Liver (tissue), 9 donors: ENCODE results near the gene NEK10. TPM values are rescaled to one million over a fixed set of nuclear protein-coding genes. Genes with fewer than 3 reads are reported as not detected.

ENCODE experiments used
- DNase-seq: peaks from one replicate; pipeline ENCODE4 v3.0.0-alpha.2; 2017; ENCODE audit warnings: low spot score
- H3K27ac ChIP-seq, 2 donors: one replicate each; pipeline ENCODE4 v1.7.0; 2013; ENCODE audit warnings: inconsistent platforms in 2 of 2, low read length in 2 of 2, control low read depth in 1 of 2, low read depth in 1 of 2, mild to moderate bottlenecking in 1 of 2
- H3K27me3 ChIP-seq, 4 donors: one replicate each; pipeline versions ENCODE4 v1.6.1 to v1.7.0; 2013; ENCODE audit warnings: low read length in 3 of 4, inconsistent platforms in 1 of 4, mild to moderate bottlenecking in 1 of 4, moderate library complexity in 1 of 4; ENCODE audit not compliant: control insufficient read depth in 4 of 4, insufficient read depth in 4 of 4
- H3K36me3 ChIP-seq, 4 donors: one replicate each; pipeline versions ENCODE4 v1.6.1 to v1.7.0; 2013; ENCODE audit warnings: low read length in 3 of 4, mild to moderate bottlenecking in 3 of 4, low read depth in 1 of 4, moderate library complexity in 1 of 4; ENCODE audit not compliant: control insufficient read depth in 4 of 4, insufficient read depth in 3 of 4
- H3K4me1 ChIP-seq, 4 donors: one replicate each; pipeline versions ENCODE4 v1.6.1 to v1.7.0; 2013; ENCODE audit warnings: low read length in 3 of 4, mild to moderate bottlenecking in 3 of 4, moderate library complexity in 1 of 4; ENCODE audit not compliant: control insufficient read depth in 4 of 4, insufficient read depth in 4 of 4
- H3K4me3 ChIP-seq, 3 donors: one replicate each; pipeline versions ENCODE4 v1.6.1 to v1.7.0; 2013; ENCODE audit warnings: low read length in 3 of 3, control low read depth in 1 of 3, low read depth in 1 of 3, mild to moderate bottlenecking in 1 of 3
- H3K9ac ChIP-seq, 2 donors: one replicate each; pipeline ENCODE4 v1.7.0; 2013; ENCODE audit warnings: low read length in 2 of 2, mild to moderate bottlenecking in 2 of 2, moderate library complexity in 2 of 2, control low read depth in 1 of 2, low read depth in 1 of 2
- H3K9me3 ChIP-seq, 4 donors: one replicate each; pipeline versions ENCODE4 v1.6.1 to v1.7.0; 2013; ENCODE audit warnings: low read length in 3 of 4; ENCODE audit not compliant: control insufficient read depth in 4 of 4
- ATF3 ChIP-seq: IDR thresholded peaks from 2 replicates; pipeline ENCODE4 v1.6.1; 2016; ENCODE audit warnings: antibody characterized with exemption
- CTCF ChIP-seq: fragments of 150-350 bp; IDR thresholded peaks from 2 replicates; pipeline ENCODE4 v1.5.1; 2017; ENCODE audit warnings: improper control_type of control experiment, low read depth, low read length; ENCODE audit not compliant: missing input control
- EGR1 ChIP-seq, 2 donors: IDR thresholded peaks; 2 replicates each; pipeline ENCODE4 v1.6.1; 2016 to 2018; ENCODE audit warnings: antibody characterized with exemption in 2 of 2, low read depth in 2 of 2
- FOXA1 ChIP-seq: IDR thresholded peaks from 2 replicates; pipeline ENCODE4 v1.6.1; 2016; ENCODE audit warnings: antibody characterized with exemption
- FOXA2 ChIP-seq: IDR thresholded peaks from 2 replicates; pipeline ENCODE4 v1.6.1; 2016; ENCODE audit warnings: antibody characterized with exemption
- GABPA ChIP-seq, 2 donors: IDR thresholded peaks in 1 of 2; conservative IDR thresholded peaks in 1 of 2; 2 replicates each; pipeline ENCODE4 v1.6.1; 2016; ENCODE audit warnings: antibody characterized with exemption in 2 of 2, mild to moderate bottlenecking in 1 of 2, moderate library complexity in 1 of 2
- HNF4A ChIP-seq, 2 donors: conservative IDR thresholded peaks; 2 replicates each; pipeline ENCODE4 v1.6.1; 2016; ENCODE audit warnings: antibody characterized with exemption in 2 of 2, mild to moderate bottlenecking in 2 of 2
- HNF4G ChIP-seq: IDR thresholded peaks from 2 replicates; pipeline ENCODE4 v1.6.1; 2016; ENCODE audit warnings: antibody characterized with exemption
- JUND ChIP-seq, 2 donors: IDR thresholded peaks; 2 replicates each; pipeline ENCODE4 v1.6.1; 2016; ENCODE audit warnings: antibody characterized with exemption in 2 of 2
- MAX ChIP-seq: IDR thresholded peaks from 2 replicates; pipeline ENCODE4 v1.6.1; 2016; ENCODE audit warnings: antibody characterized with exemption
- NR2F2 ChIP-seq: IDR thresholded peaks from 2 replicates; pipeline ENCODE4 v1.6.1; 2016; ENCODE audit warnings: antibody characterized with exemption
- RAD21 ChIP-seq, 2 donors: IDR thresholded peaks; 2 replicates each; pipeline ENCODE4 v1.6.1; 2016; ENCODE audit warnings: antibody characterized with exemption in 2 of 2, mild to moderate bottlenecking in 2 of 2
- REST ChIP-seq: IDR thresholded peaks from 2 replicates; pipeline ENCODE4 v1.6.1; 2016; ENCODE audit warnings: antibody characterized with exemption, mild to moderate bottlenecking
- RXRA ChIP-seq, 2 donors: IDR thresholded peaks; 2 replicates each; pipeline ENCODE4 v1.6.1; 2017 to 2018; ENCODE audit warnings: antibody characterized with exemption in 2 of 2, mild to moderate bottlenecking in 1 of 2
- SP1 ChIP-seq: IDR thresholded peaks from 2 replicates; pipeline ENCODE4 v1.6.1; 2018; ENCODE audit warnings: antibody characterized with exemption, mild to moderate bottlenecking
- TAF1 ChIP-seq: conservative IDR thresholded peaks from 2 replicates; pipeline ENCODE4 v1.6.1; 2016; ENCODE audit warnings: antibody characterized with exemption, mild to moderate bottlenecking
- YY1 ChIP-seq: IDR thresholded peaks from 2 replicates; pipeline ENCODE4 v1.6.1; 2016; ENCODE audit warnings: antibody characterized with exemption, mild to moderate bottlenecking
- ZBTB33 ChIP-seq: IDR thresholded peaks from 2 replicates; pipeline ENCODE4 v1.6.1; 2016; ENCODE audit warnings: antibody characterized with exemption
- WGBS: extraction: QIAGEN DNeasy Blood & Tissue Kit; methylation state at CpG from one replicate; pipeline ENCODE4 v1.1.7; 2013; 5-methylcytosine and 5-hydroxymethylcytosine counted together
- polyA plus RNA-seq, 2 donors: library from polyadenylated mRNA; stranded (reverse) in 1 of 2; unstranded in 1 of 2; fragments of 200-250 nt in 1 of 2; fragments of >200 nt in 1 of 2; fragmentation: Nextera tagmentation in 1 of 2; extraction: Ambion mirVana in 1 of 2; gene quantifications; one replicate each; pipeline versions ENCODE4 v1.2.1 to v1.2.3, GENCODE V29; 2013 to 2015
- total RNA-seq, 2 donors: library from RNA; depleted of rRNA; stranded (reverse); fragments of >200 nt; gene quantifications; one replicate each; pipeline ENCODE4 v1.2.3, GENCODE V29; 2014
- donor health status: healthy.
- donor health status: healthy.
- donor health status: healthy.
- donor health status: healthy.
- donor health status: healthy.

NEK10 gene
- total and polyA plus RNA-seq, 4 donors: 0.23 to 2.1 (median 0.70) TPM; not detected in 1

- no peaks in the 10 kb centered on the region for H3K4me1 ChIP-seq
- no peak for DNase-seq
- H3K27ac ChIP-seq: no peak overlapping the region
- H3K9me3 ChIP-seq: no peaks in the 10 kb centered on the region
- no peaks in the 10 kb centered on the region for H3K36me3 ChIP-seq
- WGBS: 65% methylated on average over 5 of the region's 5 CpGs
- no peak for TF ChIP-seq TAF1
- no peak for TF ChIP-seq RAD21 (IDR thresholded peaks at IDR 0.05)
- TF ChIP-seq ZBTB33: no peak
- no peak for TF ChIP-seq REST
- no peak for TF ChIP-seq CTCF
- no peak for TF ChIP-seq YY1
- no peak for TF ChIP-seq GABPA (IDR thresholded peaks at IDR 0.05 in 1 of 2, conservative IDR thresholded peaks at IDR 0.05 in 1 of 2)
- TF ChIP-seq EGR1 (IDR thresholded peaks at IDR 0.05; ENCODE audit: low read depth in 2 of 2): no peak
- TF ChIP-seq FOXA2: no peak
- TF ChIP-seq ATF3: no peak
- no peak for TF ChIP-seq FOXA1
- no peaks in the 10 kb centered on the region for H3K27me3 ChIP-seq
- H3K4me3 ChIP-seq: no peak overlapping the region
- H3K9ac ChIP-seq: no peak overlapping the region
Observed at GRCh38 chr3:27201492-27201891, 167.7 kb downstream of the NEK10 start.

- Histone ChIP-seq H3K27ac (no peak overlapping the region), H3K4me1 (no peaks in the 10 kb centered on the region), H3K9me3 (no peaks in the 10 kb centered on the region), H3K27me3 (no peaks in the 10 kb centered on the region), H3K9ac (no peak overlapping the region), H3K36me3 (no peaks in the 10 kb centered on the region), H3K4me3 (no peak overlapping the region)
- no peak for DNase-seq
- WGBS: 73% methylated on average over 2 of the region's 2 CpGs
- TF ChIP-seq MAX (no peak), RAD21 (IDR thresholded peaks at IDR 0.05) (no peak), HNF4G (no peak), YY1 (no peak), RXRA (IDR thresholded peaks at IDR 0.05) (no peak), FOXA1 (no peak), SP1 (no peak), ZBTB33 (no peak), HNF4A (conservative IDR thresholded peaks at IDR 0.05) (no peak), FOXA2 (no peak), NR2F2 (no peak), GABPA (IDR thresholded peaks at IDR 0.05 in 1 of 2, conservative IDR thresholded peaks at IDR 0.05 in 1 of 2) (no peak), REST (no peak), JUND (IDR thresholded peaks at IDR 0.05) (no peak)
Observed at GRCh38 chr3:27200721-27201489, 168.3 kb downstream of the NEK10 start.
